Endothelial cell (in vitro differentiated cells): Measurements from ENCODE around the gene ALK. TPM values are rescaled to one million over a fixed set of nuclear protein-coding genes. Genes with fewer than 3 reads are reported as not detected.

Experiments
- DNase-seq: peaks from one replicate; pipeline ENCODE4 v3.0.0; 2021; ENCODE audit warnings: low spot score
- H3K27ac Mint-ChIP-seq: one replicate; pipeline ENCODE4 v1.8.0; 2021; ENCODE audit warnings: mixed read lengths, inconsistent platforms; ENCODE audit not compliant: unreplicated experiment
- H3K27me3 Mint-ChIP-seq: one replicate; pipeline ENCODE4 v1.8.0; 2021; ENCODE audit warnings: mild to moderate bottlenecking, moderate library complexity, mixed read lengths, inconsistent platforms; ENCODE audit not compliant: unreplicated experiment
- H3K36me3 Mint-ChIP-seq: one replicate; pipeline ENCODE4 v1.8.0; 2021; ENCODE audit warnings: mild to moderate bottlenecking, low read depth, mixed read lengths, inconsistent platforms; ENCODE audit not compliant: unreplicated experiment
- H3K4me1 Mint-ChIP-seq: one replicate; pipeline ENCODE4 v1.8.0; 2021; ENCODE audit warnings: mild to moderate bottlenecking, mixed read lengths, inconsistent platforms; ENCODE audit not compliant: unreplicated experiment
- H3K4me3 Mint-ChIP-seq: one replicate; pipeline ENCODE4 v1.8.0; 2021; ENCODE audit warnings: mild to moderate bottlenecking, mixed read lengths, inconsistent platforms; ENCODE audit not compliant: unreplicated experiment
- H3K9me3 Mint-ChIP-seq: one replicate; pipeline ENCODE4 v1.8.0; 2021; ENCODE audit warnings: mixed read lengths, inconsistent platforms; ENCODE audit not compliant: unreplicated experiment
- total RNA-seq: library from RNA; stranded (reverse); fragmentation: NEBNext Ultra II Directional; extraction: Animal tissue kit (Norgen Biotek cat#: 25700); gene quantifications from one replicate; pipeline ENCODE4 v1.2.1, GENCODE V29; 2021; ENCODE audit not compliant: unreplicated experiment
- TF ChIP-seq, protein P1 (sequence below): fragments of 200-600 bp; sonication (generic); IDR thresholded peaks from one replicate; pipeline ENCODE4 v1.5.0; 2021; ENCODE audit warnings: antibody characterized with exemption; ENCODE audit not compliant: unreplicated experiment

ALK gene
- total RNA-seq, 1 donor from 2014 or later: 0.05 TPM

DNA sequence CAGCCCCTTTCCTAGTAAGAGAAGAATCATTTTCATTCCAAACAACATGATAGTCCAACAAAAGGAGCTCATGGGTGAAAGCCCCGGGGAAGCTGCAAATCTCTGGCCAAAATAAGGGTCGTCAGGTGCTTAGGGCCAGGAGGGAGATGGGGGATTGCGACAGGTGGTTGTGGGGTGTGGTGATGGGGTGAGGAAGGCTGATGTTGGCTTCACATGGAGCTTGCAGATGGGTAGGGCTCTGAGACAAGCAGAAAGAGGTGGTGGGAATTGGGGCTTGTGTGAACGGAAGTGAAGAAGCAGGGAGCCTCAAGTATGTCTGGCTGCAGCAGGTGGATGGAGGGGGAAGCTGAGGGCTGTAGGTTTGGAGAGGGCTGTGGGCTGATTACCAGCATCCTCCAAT lies 680.0 kb downstream of the ALK start:
- H3K36me3 Mint-ChIP-seq: no peaks in the 10 kb centered on the region
- peaks cover 2% of the 10 kb centered on the region for H3K27me3 Mint-ChIP-seq
- H3K9me3 Mint-ChIP-seq: no peaks in the 10 kb centered on the region
- no peaks in the 10 kb centered on the region for H3K4me1 Mint-ChIP-seq
- no peak for DNase-seq
- no peak overlapping the region for H3K4me3 Mint-ChIP-seq
- TF ChIP-seq, protein P1, sequence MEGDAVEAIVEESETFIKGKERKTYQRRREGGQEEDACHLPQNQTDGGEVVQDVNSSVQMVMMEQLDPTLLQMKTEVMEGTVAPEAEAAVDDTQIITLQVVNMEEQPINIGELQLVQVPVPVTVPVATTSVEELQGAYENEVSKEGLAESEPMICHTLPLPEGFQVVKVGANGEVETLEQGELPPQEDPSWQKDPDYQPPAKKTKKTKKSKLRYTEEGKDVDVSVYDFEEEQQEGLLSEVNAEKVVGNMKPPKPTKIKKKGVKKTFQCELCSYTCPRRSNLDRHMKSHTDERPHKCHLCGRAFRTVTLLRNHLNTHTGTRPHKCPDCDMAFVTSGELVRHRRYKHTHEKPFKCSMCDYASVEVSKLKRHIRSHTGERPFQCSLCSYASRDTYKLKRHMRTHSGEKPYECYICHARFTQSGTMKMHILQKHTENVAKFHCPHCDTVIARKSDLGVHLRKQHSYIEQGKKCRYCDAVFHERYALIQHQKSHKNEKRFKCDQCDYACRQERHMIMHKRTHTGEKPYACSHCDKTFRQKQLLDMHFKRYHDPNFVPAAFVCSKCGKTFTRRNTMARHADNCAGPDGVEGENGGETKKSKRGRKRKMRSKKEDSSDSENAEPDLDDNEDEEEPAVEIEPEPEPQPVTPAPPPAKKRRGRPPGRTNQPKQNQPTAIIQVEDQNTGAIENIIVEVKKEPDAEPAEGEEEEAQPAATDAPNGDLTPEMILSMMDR: no peak
- H3K27ac Mint-ChIP-seq: no peak overlapping the region

DNA sequence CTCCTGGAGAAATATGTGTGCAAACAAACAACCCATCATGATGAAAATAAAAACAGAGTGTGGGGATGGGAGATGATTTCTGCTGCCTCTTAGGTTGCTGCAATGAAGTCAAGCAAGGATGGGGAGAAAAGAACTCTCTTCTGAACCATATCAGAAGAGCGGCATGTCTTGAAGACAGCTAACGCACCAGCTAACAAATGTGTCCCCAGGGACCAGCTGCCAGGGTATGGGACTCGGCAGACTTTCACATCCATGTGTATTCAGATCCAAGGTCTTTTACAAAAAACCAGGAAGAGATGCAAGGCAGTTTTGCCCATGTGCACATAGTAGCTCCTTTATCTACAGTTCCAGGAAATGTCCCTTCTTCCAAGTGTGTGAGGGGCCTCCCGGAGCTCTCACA lies 680.8 kb downstream of the ALK start:
- DNase-seq: no peak
- Mint-ChIP-seq H3K27ac (no peak overlapping the region), H3K27me3 (peaks cover 2% of the 10 kb centered on the region), H3K36me3 (no peaks in the 10 kb centered on the region), H3K4me3 (no peak overlapping the region), H3K9me3 (no peaks in the 10 kb centered on the region), H3K4me1 (no peaks in the 10 kb centered on the region)
- TF ChIP-seq, protein P1: no peak

DNA sequence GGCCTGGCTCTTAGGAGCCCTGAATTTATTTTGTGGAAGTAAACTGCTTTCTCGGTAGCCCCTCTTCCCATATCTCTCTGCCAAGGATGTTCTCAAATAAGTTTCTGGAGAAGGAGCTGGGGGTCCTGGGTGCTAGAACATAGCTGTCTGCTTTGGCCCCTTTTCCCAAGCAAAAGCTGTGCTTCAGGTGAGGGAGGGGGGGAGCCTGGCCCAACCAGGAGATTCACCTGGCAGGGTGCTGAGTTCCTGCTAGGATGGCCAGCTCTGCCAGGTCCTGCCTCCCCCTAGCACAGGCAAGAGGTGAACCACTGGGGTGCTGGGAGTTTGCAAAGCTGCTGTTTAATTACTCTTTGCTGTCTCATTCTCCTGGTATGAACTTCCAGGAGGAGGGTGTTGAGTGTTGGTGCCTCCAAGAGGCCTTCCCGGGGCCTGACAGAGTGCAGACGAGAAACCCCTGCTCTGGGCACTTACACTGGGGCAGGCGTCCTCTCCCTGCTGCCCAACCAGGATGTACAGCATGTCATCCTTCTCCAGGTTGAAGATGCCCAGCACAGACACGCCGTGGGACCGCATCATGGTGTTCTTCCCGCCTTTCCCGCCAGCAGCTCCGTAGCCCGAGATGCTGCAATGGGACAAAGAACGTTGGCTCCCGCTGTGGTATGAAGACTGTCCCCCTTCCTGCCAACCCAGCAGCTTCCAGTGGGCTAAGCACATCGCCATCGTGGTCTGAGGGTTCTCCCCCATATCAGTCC lies 682.0 kb downstream of the ALK start:
- Mint-ChIP-seq H3K9me3 (no peaks in the 10 kb centered on the region), H3K27me3 (no peaks in the 10 kb centered on the region), H3K27ac (no peak overlapping the region), H3K4me1 (no peaks in the 10 kb centered on the region), H3K36me3 (no peaks in the 10 kb centered on the region), H3K4me3 (no peak overlapping the region)
- TF ChIP-seq, protein P1: no peak
- DNase-seq: no peak

DNA sequence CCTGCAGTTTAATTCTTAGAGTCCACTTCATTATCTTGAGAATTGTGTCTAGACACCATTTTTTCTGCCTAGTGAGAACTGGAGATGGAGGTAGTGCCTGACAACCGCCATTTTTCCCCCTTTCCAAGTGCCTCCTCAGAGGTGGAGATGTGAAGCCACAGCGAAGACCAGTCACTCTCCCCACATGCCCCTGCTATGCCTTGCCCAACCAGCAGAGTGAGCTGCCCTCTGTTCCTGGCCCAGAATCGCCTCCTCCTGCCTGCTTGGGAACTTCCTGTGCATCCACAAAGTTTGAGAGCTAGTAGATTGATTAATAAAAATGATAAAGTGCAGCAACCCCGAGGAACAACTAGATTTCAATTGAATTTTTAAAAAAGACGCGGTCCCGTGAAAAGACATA lies 682.9 kb downstream of the ALK start:
- no peak overlapping the region for H3K27ac Mint-ChIP-seq

DNA sequence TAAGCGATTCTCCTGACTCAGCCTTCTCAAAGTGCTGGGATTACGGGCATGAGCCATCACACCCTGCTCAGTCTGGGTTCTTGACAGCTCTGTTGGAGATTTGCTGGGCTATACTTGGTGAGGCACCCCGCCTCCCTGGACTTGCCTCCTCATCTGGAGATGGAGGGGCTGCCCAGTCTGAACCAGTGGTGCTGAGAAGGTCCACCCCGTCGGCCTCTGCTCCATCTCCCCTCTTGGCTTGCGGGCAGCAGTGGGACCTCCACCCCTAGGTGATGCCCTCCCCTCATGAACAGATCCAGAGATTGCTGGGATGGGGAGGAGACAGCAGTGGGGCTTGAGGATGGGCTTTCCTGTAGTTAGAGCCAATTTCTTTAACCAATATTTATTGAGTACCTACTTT lies 685.3 kb downstream of the ALK start:
- TF ChIP-seq, protein P1: no peak
- Mint-ChIP-seq H3K4me3 (no peak overlapping the region), H3K27me3 (peaks cover 2% of the 10 kb centered on the region), H3K36me3 (no peaks in the 10 kb centered on the region), H3K9me3 (no peaks in the 10 kb centered on the region), H3K27ac (no peak overlapping the region), H3K4me1 (no peaks in the 10 kb centered on the region)
- no peak for DNase-seq

More for the DNA sequence above, 682.9 kb downstream of the ALK start:
- Mint-ChIP-seq H3K4me3 (no peak overlapping the region), H3K9me3 (no peaks in the 10 kb centered on the region), H3K36me3 (no peaks in the 10 kb centered on the region), H3K4me1 (no peaks in the 10 kb centered on the region), H3K27me3 (peaks cover 2% of the 10 kb centered on the region)
- TF ChIP-seq, protein P1: peak; percentile 70
- DNase-seq: peak; percentile 63
